CD8-positive, alpha-beta memory T cell (primary cell): Measurements from ENCODE around the gene SDF4. TPM values are rescaled to one million over a fixed set of nuclear protein-coding genes. Genes with fewer than 3 reads are reported as not detected.

Experiments
- CTCF ChIA-PET: fragments of 350-600 bp; sonication (Branson Sonifier 250); formaldehyde crosslinking; loops from one replicate; lab custom pipeline; 2021; ENCODE audit warnings: antibody characterized with exemption; lab: Charles Lee
- POLR2A ChIA-PET: fragments of 350-600 bp; sonication (Branson Sonifier 250); formaldehyde crosslinking; loops from one replicate; lab custom pipeline; 2021; ENCODE audit warnings: antibody characterized with exemption; lab: Charles Lee
- DNase-seq, 5 donors: peaks; one replicate each; pipeline versions ENCODE4 v3.0.0 to v3.0.0-alpha.2; 2020 to 2022; ENCODE audit warnings: mixed read lengths in 1 of 5
- H3K27ac ChIP-seq: one replicate; pipeline ENCODE4 v1.7.0; 2013; ENCODE audit warnings: low read depth, mild to moderate bottlenecking, low read length, moderate library complexity
- H3K27me3 ChIP-seq: 2 replicates; pipeline ENCODE4 v1.7.0; 2013; ENCODE audit warnings: low read length, mild to moderate bottlenecking; ENCODE audit not compliant: insufficient read depth, poor library complexity, severe bottlenecking
- H3K36me3 ChIP-seq: 2 replicates; pipeline ENCODE4 v1.7.0; 2013; ENCODE audit warnings: mild to moderate bottlenecking, low read length, moderate library complexity; ENCODE audit not compliant: insufficient read depth
- H3K4me1 ChIP-seq: 2 replicates; pipeline ENCODE4 v1.7.0; 2013; ENCODE audit warnings: mild to moderate bottlenecking, low read length, moderate library complexity; ENCODE audit not compliant: insufficient read depth
- H3K4me3 ChIP-seq: 2 replicates; pipeline ENCODE4 v1.7.0; 2013; ENCODE audit warnings: mild to moderate bottlenecking, low read length
- H3K9me3 ChIP-seq: 2 replicates; pipeline ENCODE4 v1.7.0; 2013; ENCODE audit warnings: mild to moderate bottlenecking, low read length
- H3K27ac Mint-ChIP-seq, 8 donors: one replicate each; pipeline ENCODE4 v1.8.0; 2020 to 2021; ENCODE audit warnings: mixed read lengths in 8 of 8, mild to moderate bottlenecking in 6 of 8, inconsistent platforms in 3 of 8, moderate library complexity in 3 of 8
- H3K27me3 Mint-ChIP-seq, 2 donors: one replicate each; pipeline ENCODE4 v1.8.0; 2020 to 2021; ENCODE audit warnings: mixed read lengths in 2 of 2, mild to moderate bottlenecking in 1 of 2, moderate library complexity in 1 of 2
- H3K36me3 Mint-ChIP-seq, 3 donors: one replicate each; pipeline ENCODE4 v1.8.0; 2020 to 2021; ENCODE audit warnings: mixed read lengths in 3 of 3, inconsistent platforms in 1 of 3, mild to moderate bottlenecking in 1 of 3
- H3K4me1 Mint-ChIP-seq, 3 donors: one replicate each; pipeline ENCODE4 v1.8.0; 2020 to 2021; ENCODE audit warnings: mixed read lengths in 3 of 3, inconsistent platforms in 1 of 3, mild to moderate bottlenecking in 1 of 3
- H3K4me3 Mint-ChIP-seq, 7 donors: one replicate each; pipeline ENCODE4 v1.8.0; 2020 to 2021; ENCODE audit warnings: mixed read lengths in 7 of 7, mild to moderate bottlenecking in 6 of 7, moderate library complexity in 4 of 7, inconsistent platforms in 2 of 7
- H3K9me3 Mint-ChIP-seq, 5 donors: one replicate each; pipeline ENCODE4 v1.8.0; 2020 to 2022; ENCODE audit warnings: mixed read lengths in 5 of 5, mild to moderate bottlenecking in 3 of 5, moderate library complexity in 2 of 5, inconsistent platforms in 1 of 5
- polyA plus RNA-seq: library from polyadenylated mRNA; unstranded; fragments of 300-500 nt; fragmentation: Illumina TruSeq; gene quantifications from one replicate; pipeline ENCODE4 v1.2.3, GENCODE V29; 2021
- total RNA-seq, 2 experiments: library from RNA; stranded (reverse); gene quantifications; one replicate each; pipeline ENCODE4 v1.2.3, GENCODE V29; 2021

The SDF4 gene
- total and polyA plus RNA-seq, 3 experiments from 2014 or later: 108 to 169 (median 158) TPM

DNA sequence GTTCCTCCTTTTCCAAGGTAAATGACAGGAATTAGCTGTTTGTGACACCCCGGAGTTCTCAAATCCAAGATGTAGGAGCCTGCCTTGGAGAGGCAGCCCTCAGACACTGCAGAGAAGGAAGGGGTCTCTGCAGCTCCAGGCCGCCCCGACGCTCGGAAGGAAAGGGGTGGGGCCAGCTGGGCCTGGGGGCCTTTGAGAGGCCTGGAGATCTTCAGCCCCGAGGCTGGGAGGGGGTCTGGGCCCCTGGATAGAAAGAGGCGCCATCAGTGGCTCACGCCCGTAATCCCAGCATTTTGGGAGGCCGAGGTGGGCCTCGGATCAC is 24.3 kb downstream of the SDF4 start:
- no peaks in the 10 kb centered on the region for H3K27me3 ChIP-seq
- no peaks in the 10 kb centered on the region for H3K9me3 ChIP-seq
- POLR2A ChIA-PET: interaction anchor here (0.5 to 1.7 kb wide), 3 partner anchors 10 to 72 kb away, joined by 3 to 7 read pairs (median 3); no protein-coding TSS in a partner anchor
- H3K27me3 Mint-ChIP-seq: no peaks in the 10 kb centered on the region
- H3K36me3 ChIP-seq: no peaks in the 10 kb centered on the region
- H3K4me3 Mint-ChIP-seq: peak overlapping the region in 5 of 7 donors; percentile 48 to 86 (median 75)
- no peak overlapping the region for H3K4me3 ChIP-seq
- peak overlapping the region in 4 of 8 donors; percentile 15 to 96 (median 89) for H3K27ac Mint-ChIP-seq
- peak in 1 of 5 donors; percentile 0 for DNase-seq
- no peaks in the 10 kb centered on the region for H3K36me3 Mint-ChIP-seq
- peaks cover 10 to 24% (median 18%) of the 10 kb centered on the region in 3 donors for H3K4me1 Mint-ChIP-seq
- no peaks in the 10 kb centered on the region for H3K9me3 Mint-ChIP-seq
- CTCF ChIA-PET: interaction anchor here (0.9 to 1.2 kb wide), 3 partner anchors 9 to 85 kb away, joined by 3 to 4 read pairs (median 3); no protein-coding TSS in a partner anchor
- H3K4me1 ChIP-seq: peaks cover 27% of the 10 kb centered on the region
- H3K27ac ChIP-seq: no peak overlapping the region

- Mint-ChIP-seq H3K36me3 (no peaks in the 10 kb centered on the region), H3K9me3 (no peaks in the 10 kb centered on the region), H3K4me3 (peak overlapping the region; percentile 30 to 83 (median 48)), H3K4me1 (peaks cover 10 to 24% (median 18%) of the 10 kb centered on the region in 3 donors), H3K27me3 (no peaks in the 10 kb centered on the region), H3K27ac (peak overlapping the region in 4 of 8 donors; percentile 20 to 68 (median 34))
- no peaks in the 10 kb centered on the region for H3K36me3 ChIP-seq
- ChIA-PET CTCF (interaction anchor here (0.9 to 1.0 kb wide), 2 partner anchors 77 to 85 kb away, joined by 3 to 4 read pairs; no protein-coding TSS in a partner anchor), POLR2A (interaction anchor here (0.5 to 1.7 kb wide), 2 partner anchors 10 to 73 kb away, joined by 3 to 7 read pairs; no protein-coding TSS in a partner anchor)
- H3K4me1 ChIP-seq: peaks cover 27% of the 10 kb centered on the region
- H3K27ac ChIP-seq: no peak overlapping the region
- no peaks in the 10 kb centered on the region for H3K9me3 ChIP-seq
- H3K4me3 ChIP-seq: no peak overlapping the region
- peak in 2 of 5 donors; percentile 1 to 49 for DNase-seq
- H3K27me3 ChIP-seq: no peaks in the 10 kb centered on the region
Measured at GRCh38 chr1:1206966-1207531, 24.8 kb downstream of the SDF4 start.

DNA sequence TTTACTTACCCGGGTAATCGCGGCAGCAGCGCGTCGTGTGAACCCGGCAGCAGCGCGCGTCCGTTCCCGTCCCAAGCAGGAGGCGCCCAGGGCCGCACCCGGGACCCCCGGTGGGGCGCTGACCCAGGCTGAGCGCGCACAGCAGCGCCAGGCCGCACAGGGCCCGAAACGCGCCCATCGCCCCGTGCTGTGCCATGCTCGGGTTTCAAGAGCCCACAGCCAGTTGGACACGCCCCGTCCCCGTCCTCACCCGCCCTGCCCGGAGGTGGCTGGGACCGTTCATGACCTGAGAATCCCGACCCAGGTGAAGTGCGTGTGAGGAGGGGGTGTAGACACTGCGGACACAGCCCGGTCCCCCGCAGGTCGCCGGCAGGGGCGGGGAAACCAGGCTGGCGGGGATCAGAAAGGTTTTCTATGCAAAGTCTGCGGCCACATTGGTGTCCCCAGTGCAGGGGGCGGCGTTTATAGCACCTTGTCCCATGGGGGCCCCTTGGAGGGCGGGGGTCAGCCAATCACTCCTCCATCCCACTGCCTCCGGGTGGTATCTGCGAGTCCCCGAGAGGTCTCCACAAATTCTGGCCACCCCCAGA is 25.3 kb downstream of the SDF4 start, which contains the start of gene TNFRSF18:
Gene TNFRSF18 (minus strand): TSS at position 217 of the 590 bp plus-strand sequence. CDS start 21 bp downstream, at position 196.
- Mint-ChIP-seq H3K27me3 (no peaks in the 10 kb centered on the region), H3K4me1 (peaks cover 10 to 24% (median 18%) of the 10 kb centered on the region in 3 donors), H3K36me3 (no peaks in the 10 kb centered on the region), H3K27ac (peak within 1 kb of the TSS in 5 of 8 donors; percentile 20 to 75 (median 36)), H3K9me3 (no peaks in the 10 kb centered on the region), H3K4me3 (peak within 1 kb of the TSS; percentile 30 to 83 (median 48))
- ChIA-PET POLR2A (no interaction called here), CTCF (interaction anchor here (1.0 kb wide), 1 partner anchor 84 kb away, joined by 4 read pairs; no protein-coding TSS in a partner anchor)
- no peaks in the 10 kb centered on the region for H3K36me3 ChIP-seq
- no peaks in the 10 kb centered on the region for H3K27me3 ChIP-seq
- peak in 2 of 5 donors; percentile 23 to 51 for DNase-seq
- no peak within 1 kb of the TSS for H3K4me3 ChIP-seq
- H3K4me1 ChIP-seq: peaks cover 27% of the 10 kb centered on the region
- no peaks in the 10 kb centered on the region for H3K9me3 ChIP-seq
- no peak within 1 kb of the TSS for H3K27ac ChIP-seq

DNA sequence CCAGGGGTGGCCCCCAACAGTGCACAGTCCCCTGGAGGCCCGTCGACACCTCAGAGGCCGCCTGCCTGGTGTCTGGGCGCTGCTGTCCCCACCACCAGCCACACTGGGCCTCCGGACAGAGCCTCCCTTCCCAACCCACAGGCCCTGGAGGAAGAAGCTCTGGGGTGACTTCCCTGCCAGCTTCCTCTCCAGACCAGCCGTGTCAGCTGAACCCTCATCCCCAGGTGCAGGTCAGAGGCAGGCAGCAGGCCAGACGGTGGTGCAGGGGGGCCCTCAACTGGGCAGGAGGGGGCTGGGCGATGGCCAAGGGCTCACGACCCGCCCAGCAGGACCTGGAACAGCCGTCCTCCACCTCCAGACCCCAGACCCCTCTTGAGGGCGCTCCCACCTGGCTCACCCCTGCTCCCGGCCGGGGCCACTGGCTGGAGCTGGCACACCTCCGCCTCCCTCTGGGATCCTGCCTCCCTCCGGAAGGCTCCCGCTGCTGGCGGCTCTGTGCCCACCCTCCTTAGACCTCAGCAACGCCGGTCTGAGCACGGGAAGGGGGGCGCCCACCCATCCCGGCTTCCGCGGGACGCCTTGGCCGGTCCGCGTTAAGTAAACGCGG is 25.9 kb downstream of the SDF4 start:
- H3K27me3 Mint-ChIP-seq: no peaks in the 10 kb centered on the region
- CTCF ChIA-PET: interaction anchor here (1.2 kb wide), 1 partner anchor 10 kb away, joined by 4 read pairs; no protein-coding TSS in a partner anchor
- DNase-seq: peak in 2 of 5 donors; percentile 0 to 46
- Histone ChIP-seq H3K36me3 (no peaks in the 10 kb centered on the region), H3K27me3 (no peaks in the 10 kb centered on the region), H3K9me3 (no peaks in the 10 kb centered on the region), H3K4me3 (no peak overlapping the region), H3K27ac (no peak overlapping the region), H3K4me1 (peaks cover 27% of the 10 kb centered on the region)
- no peaks in the 10 kb centered on the region for H3K9me3 Mint-ChIP-seq
- POLR2A ChIA-PET: no interaction called here
- peak overlapping the region in 6 of 7 donors; percentile 23 to 74 (median 43) for H3K4me3 Mint-ChIP-seq
- H3K36me3 Mint-ChIP-seq: no peaks in the 10 kb centered on the region
- peak overlapping the region in 1 of 8 donors; percentile 75 for H3K27ac Mint-ChIP-seq
- peaks cover 9 to 24% (median 18%) of the 10 kb centered on the region in 3 donors for H3K4me1 Mint-ChIP-seq

GRCh38 chr1:1204998-1205768 is 26.6 kb downstream of the SDF4 start:
- H3K27me3 Mint-ChIP-seq: no peaks in the 10 kb centered on the region
- H3K4me1 Mint-ChIP-seq: peaks cover 9 to 28% (median 18%) of the 10 kb centered on the region in 3 donors
- H3K36me3 Mint-ChIP-seq: no peaks in the 10 kb centered on the region
- no peaks in the 10 kb centered on the region for H3K27me3 ChIP-seq
- H3K27ac ChIP-seq: no peak overlapping the region
- no peak overlapping the region for H3K4me3 ChIP-seq
- H3K9me3 Mint-ChIP-seq: no peaks in the 10 kb centered on the region
- no peaks in the 10 kb centered on the region for H3K9me3 ChIP-seq
- H3K27ac Mint-ChIP-seq: peak overlapping the region in 2 of 8 donors; percentile 66 to 80
- peak overlapping the region in 2 of 7 donors; percentile 12 to 70 for H3K4me3 Mint-ChIP-seq
- DNase-seq: peak in 1 of 5 donors; percentile 40
- ChIA-PET CTCF (interaction anchor here (1.2 kb wide), 1 partner anchor 10 kb away, joined by 4 read pairs; no protein-coding TSS in a partner anchor), POLR2A (no interaction called here)
- H3K4me1 ChIP-seq: peaks cover 33% of the 10 kb centered on the region
- no peaks in the 10 kb centered on the region for H3K36me3 ChIP-seq

DNA sequence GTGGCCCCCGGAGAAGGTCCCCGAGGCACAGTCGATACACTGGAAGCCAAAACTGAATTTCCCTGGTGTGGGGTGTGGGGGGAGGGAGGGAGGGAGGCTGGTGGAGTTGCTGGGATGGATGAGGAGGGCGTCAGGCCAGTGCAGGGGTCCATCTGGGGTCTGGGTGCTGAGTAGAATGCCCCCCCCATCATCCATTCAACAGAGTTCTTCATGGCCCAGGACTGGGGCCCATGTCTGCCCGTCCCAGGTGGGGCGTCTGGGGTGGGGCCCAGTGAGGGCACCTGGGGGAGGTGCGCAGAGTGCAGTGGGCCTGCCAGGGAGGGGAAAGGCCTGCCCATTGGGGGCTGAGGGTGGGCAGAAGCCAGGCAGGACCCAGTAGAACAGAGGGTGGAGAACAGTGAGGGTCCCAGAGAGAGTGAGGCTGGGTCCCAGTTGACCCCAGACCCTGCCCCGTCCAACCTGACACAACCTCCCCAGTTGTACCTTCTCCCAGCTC is 27.3 kb downstream of the SDF4 start:
- CTCF ChIA-PET: interaction anchor here (1.2 kb wide), 1 partner anchor 11 kb away, joined by 4 read pairs; no protein-coding TSS in a partner anchor
- H3K9me3 ChIP-seq: no peaks in the 10 kb centered on the region
- peaks cover 34% of the 10 kb centered on the region for H3K4me1 ChIP-seq
- H3K4me3 ChIP-seq: no peak overlapping the region
- Mint-ChIP-seq H3K4me3 (peak overlapping the region in 1 of 7 donors; percentile 70), H3K9me3 (no peaks in the 10 kb centered on the region), H3K27me3 (no peaks in the 10 kb centered on the region), H3K4me1 (peaks cover 9 to 30% (median 15%) of the 10 kb centered on the region in 3 donors), H3K27ac (peak overlapping the region in 2 of 8 donors; percentile 66 to 80), H3K36me3 (no peaks in the 10 kb centered on the region)
- peak in 1 of 5 donors; percentile 36 for DNase-seq
- H3K36me3 ChIP-seq: no peaks in the 10 kb centered on the region
- no peaks in the 10 kb centered on the region for H3K27me3 ChIP-seq
- POLR2A ChIA-PET: no interaction called here
- H3K27ac ChIP-seq: no peak overlapping the region
